HepG2 (cell line): Measurements from ENCODE around the gene JAGN1. TPM values are rescaled to one million over a fixed set of nuclear protein-coding genes. Genes with fewer than 3 reads are reported as not detected.
A peak's percentile ranks its signal among the peaks of the same experiment; 100 is the strongest.

Experiments used
- AHDC1 ChIP-seq: sonication (generic); formaldehyde crosslinking; IDR thresholded peaks from 2 replicates; pipeline ENCODE4 v1.5.1; 2020; ENCODE audit warnings: mild to moderate bottlenecking, missing genetic modification reagents, borderline replicate concordance
- CBX1 ChIP-seq: IDR thresholded peaks from one replicate; pipeline ENCODE4 v1.6.1; 2016; ENCODE audit warnings: antibody characterized with exemption, low read depth
- DMTF1 ChIP-seq: sonication (generic); formaldehyde crosslinking; IDR thresholded peaks from 2 replicates; pipeline ENCODE4 v1.4.0; 2020; ENCODE audit warnings: mild to moderate bottlenecking, missing genetic modification reagents
- IRF9 ChIP-seq: sonication (generic); formaldehyde crosslinking; IDR thresholded peaks from 2 replicates; pipeline ENCODE4 v1.8.0; 2022; ENCODE audit warnings: missing genetic modification reagents, mild to moderate bottlenecking, borderline replicate concordance
- KLF11 ChIP-seq: IDR thresholded peaks from 2 replicates; pipeline ENCODE4 v1.6.1; 2016; ENCODE audit warnings: missing compliant biosample characterization
- POGK ChIP-seq: sonication (generic); formaldehyde crosslinking; conservative IDR thresholded peaks from 2 replicates; pipeline ENCODE4 v1.8.0; 2022; ENCODE audit warnings: mild to moderate bottlenecking, moderate library complexity, missing genetic modification reagents
- SNRNP70 ChIP-seq: fragments of 200-400 bp; formaldehyde crosslinking; IDR thresholded peaks from 2 replicates; pipeline ENCODE4 v1.6.1; 2017; ENCODE audit warnings: mild to moderate bottlenecking, low read depth, low read length, moderate library complexity
- ZBTB10 ChIP-seq: sonication (generic); formaldehyde crosslinking; IDR thresholded peaks from 2 replicates; pipeline ENCODE4 v1.4.0; 2020; ENCODE audit warnings: missing genetic modification reagents, borderline replicate concordance
- ZNF275 ChIP-seq: sonication (generic); formaldehyde crosslinking; IDR thresholded peaks from 2 replicates; pipeline ENCODE4 v1.8.0; 2022; ENCODE audit warnings: missing genetic modification reagents, mild to moderate bottlenecking, inconsistent platforms, borderline replicate concordance
- ZNF556 ChIP-seq: sonication (generic); formaldehyde crosslinking; IDR thresholded peaks from 2 replicates; pipeline ENCODE4 v1.4.0; 2020; ENCODE audit warnings: mild to moderate bottlenecking, missing genetic modification reagents, borderline replicate concordance
- ZNF747 ChIP-seq: sonication (generic); formaldehyde crosslinking; IDR thresholded peaks from 2 replicates; pipeline ENCODE4 v1.8.1; 2023; ENCODE audit warnings: missing genetic modification reagents, mild to moderate bottlenecking, borderline replicate concordance
- ZSCAN12 ChIP-seq: sonication (generic); formaldehyde crosslinking; IDR thresholded peaks from 2 replicates; pipeline ENCODE4 v1.9.0; 2021; ENCODE audit warnings: mild to moderate bottlenecking, missing genetic modification reagents
- polyA plus RNA-seq, 8 experiments: library from polyadenylated mRNA; depleted of rRNA in 3 of 8; stranded (reverse) in 7 of 8; unstranded in 1 of 8; fragments of >200 nt; fragmentation: Illumina TruSeq in 4 of 8; extraction: Trizol in 4 of 8; gene quantifications; 2 replicates each; pipeline versions ENCODE4 v1.2.1 to v1.2.3, GENCODE V29; 2011 to 2016; ENCODE audit warnings: low read depth in 4 of 8, missing spikeins in 1 of 8, mixed read lengths in 1 of 8; ENCODE audit not compliant: insufficient read depth in 1 of 8
- total RNA-seq, 5 experiments: library from RNA; depleted of rRNA; stranded (reverse); fragments of >200 nt; fragmentation: Illumina TruSeq; extraction: Trizol; gene quantifications; 2 replicates each; pipeline ENCODE4 v1.2.3, GENCODE V29; 2016; ENCODE audit warnings: low read depth in 1 of 5

Gene JAGN1
- total and polyA plus RNA-seq, 2 of the 13 experiments (the other 11 are each of a cell fraction or from before 2014, with no cell fraction given), result 49.9 to 50.9 TPM

- TF ChIP-seq ZNF275 (CRISPR knock-in tag) (no peak; the same call in 1 of the 2 replicates), CBX1 (no peak), SNRNP70 (no peak), ZSCAN12 (CRISPR knock-in tag) (no peak), ZNF556 (CRISPR knock-in tag) (no peak), ZNF747 (CRISPR knock-in tag) (no peak; the same call in 1 of the 2 replicates), AHDC1 (CRISPR knock-in tag) (no peak), DMTF1 (CRISPR knock-in tag) (no peak), POGK (CRISPR knock-in tag) (no peak), ZBTB10 (CRISPR knock-in tag) (no peak), IRF9 (CRISPR knock-in tag) (no peak), KLF11 (CRISPR knock-in tag) (peak; percentile 55; the same call in 1 of the 2 replicates)
These were observed 46.5 kb upstream of the JAGN1 start, which contains the start of gene RPUSD3 (continued) for GRCh38 chr3:9843715-9844438.
